ENCODE measurements around the gene PRAMEF1.
"Not testable (repeated sequence)": the region's sequence is repeated elsewhere in the genome, so short reads cannot be mapped to it uniquely, and the experiment has no call there.

Gene PRAMEF1

GRCh38 chr1:12776801-12777557 is 14.2 kb upstream of the PRAMEF1 start:
- no peak for DNase-seq (ENCODE audit: low read depth)

GRCh38 chr1:12778061-12778460 is 13.1 kb upstream of the PRAMEF1 start:
- no peak for DNase-seq (ENCODE audit: low read depth)

GRCh38 chr1:12778907-12779306 is 12.3 kb upstream of the PRAMEF1 start:
- no peak for DNase-seq (ENCODE audit: low read depth)

GRCh38 chr1:12781488-12781887 is 9.7 kb upstream of the PRAMEF1 start:
- not testable (repeated sequence) for DNase-seq (ENCODE audit: low read depth)

- not testable (repeated sequence) for DNase-seq (ENCODE audit: low read depth)
These were observed 7.4 kb upstream of the PRAMEF1 start for GRCh38 chr1:12783783-12784182.

- not testable (repeated sequence) for DNase-seq (ENCODE audit: low read depth)
These were observed 6.5 kb upstream of the PRAMEF1 start for GRCh38 chr1:12784729-12785128.

GRCh38 chr1:12798911-12799310 is 7.7 kb downstream of the PRAMEF1 start:
- DNase-seq (ENCODE audit: low read depth): no peak

GRCh38 chr1:12799730-12800129 is 8.5 kb downstream of the PRAMEF1 start:
- DNase-seq (ENCODE audit: low read depth): no peak

- DNase-seq (ENCODE audit: low read depth): no peak
These were observed 18.7 kb downstream of the PRAMEF1 start for GRCh38 chr1:12809933-12810332.

- no peak for DNase-seq (ENCODE audit: low read depth)
These were observed 19.7 kb downstream of the PRAMEF1 start for GRCh38 chr1:12810691-12811408.

GRCh38 chr1:12811409-12811784 is 20.2 kb downstream of the PRAMEF1 start:
- DNase-seq (ENCODE audit: low read depth): no peak

- DNase-seq (ENCODE audit: low read depth): not testable (repeated sequence)
These were observed 27.9 kb downstream of the PRAMEF1 start for GRCh38 chr1:12819061-12819460.

- DNase-seq (ENCODE audit: low read depth): not testable (repeated sequence)
These were observed 40.1 kb downstream of the PRAMEF1 start, which contains the start of gene PRAMEF11 for GRCh38 chr1:12831310-12831709. Gene PRAMEF11, minus strand, starts transcription at chr1:12831410. Its CDS starts 2,621 bp downstream, at chr1:12828789.

GRCh38 chr1:12833251-12833650 is 42.1 kb downstream of the PRAMEF1 start:
- not testable (repeated sequence) for DNase-seq (ENCODE audit: low read depth)

Data from activated T-helper 9 cell treated with anti-CD3 and anti-CD28 coated beads, Interleukin-2, amount 50 U/mL, for 16 hours (primary cell).